Epidermal melanocyte (primary cell): Measurements from ENCODE around the gene MRPS7.
"Not testable (repeated sequence)": the region's sequence is repeated elsewhere in the genome, so short reads cannot be mapped to it uniquely, and the experiment has no call there.

ENCODE experiments used
- DNase-seq: peaks from one replicate; pipeline ENCODE4 v3.0.0; 2011; ENCODE audit warnings: low spot score; ENCODE audit not compliant: insufficient read length

Gene MRPS7

DNA sequence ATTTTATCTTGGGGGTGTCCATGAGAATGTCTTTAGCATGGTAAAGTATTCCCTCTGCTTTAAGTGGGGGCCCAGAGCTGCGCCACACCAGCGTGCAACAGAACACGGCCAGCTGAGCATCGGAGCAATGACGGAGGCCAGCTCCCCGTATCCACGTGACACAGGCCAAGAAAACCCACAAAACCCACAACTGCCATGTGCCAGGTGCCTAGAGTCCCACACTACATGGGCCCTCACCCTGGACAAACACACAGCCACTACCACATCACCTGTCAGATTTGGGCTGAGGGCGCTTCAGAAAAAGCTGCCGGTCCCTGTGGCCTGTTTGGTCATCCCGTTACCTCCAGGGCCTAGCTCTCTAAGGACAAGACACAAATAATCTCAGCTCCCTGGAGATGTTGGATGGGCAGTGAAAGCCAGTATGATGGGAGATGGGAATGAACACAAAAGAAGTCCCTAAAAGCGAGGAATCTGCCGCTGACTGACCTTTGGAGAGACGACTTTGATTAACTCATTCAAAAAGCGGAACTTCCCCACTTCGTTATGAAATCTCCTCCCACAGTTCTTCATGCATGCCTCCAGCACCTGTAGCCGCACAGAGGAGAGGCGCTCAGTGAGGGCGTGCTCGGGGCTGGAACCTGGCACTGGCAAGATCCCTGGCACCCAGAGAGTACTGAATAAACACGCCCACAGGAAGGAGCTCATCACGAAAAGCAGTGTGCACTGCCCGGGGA is 17.4 kb upstream of the MRPS7 start:
- no peak for DNase-seq

DNA sequence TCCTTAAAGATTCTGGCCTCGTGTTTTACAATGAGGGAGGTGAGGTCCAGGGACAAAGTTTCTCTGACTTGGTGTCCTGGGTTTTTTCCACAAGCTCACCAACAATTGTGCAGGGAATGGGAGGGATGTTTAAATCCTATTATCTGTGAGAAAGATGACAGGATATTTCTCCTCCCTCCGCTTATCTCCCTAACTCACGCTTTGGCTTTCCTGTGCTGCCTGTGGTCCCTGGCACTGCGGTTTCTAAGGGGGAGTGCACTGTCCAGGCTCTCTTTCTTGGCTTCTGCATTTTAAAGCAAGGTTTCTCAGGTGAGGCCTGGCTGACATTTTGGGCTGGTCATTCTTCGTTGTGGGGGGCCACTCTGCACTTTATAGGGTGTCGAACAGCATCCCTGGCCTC is 16.7 kb upstream of the MRPS7 start:
- no peak for DNase-seq

DNA sequence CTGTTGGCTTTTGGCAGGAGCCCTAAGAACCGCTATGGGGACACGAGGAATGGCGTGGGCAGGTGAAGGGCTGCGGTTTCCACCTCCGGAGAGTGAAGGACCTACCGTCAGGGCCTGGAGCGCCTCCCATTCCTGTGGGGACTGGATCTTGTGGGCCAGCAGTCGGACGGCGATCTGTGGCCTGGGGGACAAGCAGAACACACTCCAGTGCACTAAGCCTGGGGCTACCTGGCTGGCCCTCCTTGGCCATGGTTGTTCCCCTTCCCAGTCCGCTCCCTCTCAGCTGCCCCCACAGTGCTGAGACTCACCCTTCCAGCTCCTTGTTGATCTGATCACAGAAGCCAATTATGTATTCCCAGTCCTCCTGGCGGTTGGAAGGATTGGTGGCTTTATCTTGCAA is 15.3 kb upstream of the MRPS7 start:
- DNase-seq, result no peak

DNA sequence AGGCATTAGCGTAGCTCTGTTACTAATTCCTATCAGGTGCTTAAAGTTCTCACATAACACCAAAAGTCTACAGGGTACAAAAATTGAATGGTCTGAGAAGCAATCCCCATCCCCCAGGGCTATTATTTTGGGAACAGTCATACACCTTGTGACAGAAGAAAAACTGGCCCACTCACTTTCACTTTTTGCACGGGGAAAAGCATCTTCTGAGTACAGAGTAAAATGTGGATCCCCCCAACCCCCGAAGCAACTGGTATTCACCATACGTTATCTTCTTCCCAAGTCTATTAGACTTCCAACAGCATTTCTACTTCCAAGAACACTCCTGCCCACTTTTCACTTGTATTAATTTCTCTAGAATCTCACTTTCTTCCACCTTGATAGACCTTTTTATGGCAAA is 12.1 kb upstream of the MRPS7 start:
- no peak for DNase-seq

DNA sequence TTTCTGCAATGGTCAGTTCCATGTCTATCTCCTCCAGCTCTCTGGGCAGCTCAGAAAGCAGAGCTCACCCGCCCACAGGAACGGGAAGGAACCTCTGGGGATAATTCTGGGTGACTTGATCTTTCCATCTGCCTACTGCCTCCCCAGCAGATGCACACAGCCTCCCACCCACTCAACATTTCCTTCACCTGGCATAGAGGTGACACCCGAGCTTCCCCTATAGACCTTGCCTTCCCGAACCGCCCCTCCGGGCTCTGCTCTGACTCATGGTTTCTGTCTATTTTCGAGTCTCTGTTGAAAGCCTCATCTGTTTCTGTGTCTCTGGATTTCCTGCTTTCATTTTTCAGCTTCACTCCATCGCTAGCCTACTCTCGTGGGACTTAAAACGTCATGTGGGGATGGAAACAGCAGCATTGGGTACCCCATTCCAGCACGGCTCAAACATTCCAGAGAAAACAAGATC is 11.6 kb upstream of the MRPS7 start:
- no peak for DNase-seq

DNA sequence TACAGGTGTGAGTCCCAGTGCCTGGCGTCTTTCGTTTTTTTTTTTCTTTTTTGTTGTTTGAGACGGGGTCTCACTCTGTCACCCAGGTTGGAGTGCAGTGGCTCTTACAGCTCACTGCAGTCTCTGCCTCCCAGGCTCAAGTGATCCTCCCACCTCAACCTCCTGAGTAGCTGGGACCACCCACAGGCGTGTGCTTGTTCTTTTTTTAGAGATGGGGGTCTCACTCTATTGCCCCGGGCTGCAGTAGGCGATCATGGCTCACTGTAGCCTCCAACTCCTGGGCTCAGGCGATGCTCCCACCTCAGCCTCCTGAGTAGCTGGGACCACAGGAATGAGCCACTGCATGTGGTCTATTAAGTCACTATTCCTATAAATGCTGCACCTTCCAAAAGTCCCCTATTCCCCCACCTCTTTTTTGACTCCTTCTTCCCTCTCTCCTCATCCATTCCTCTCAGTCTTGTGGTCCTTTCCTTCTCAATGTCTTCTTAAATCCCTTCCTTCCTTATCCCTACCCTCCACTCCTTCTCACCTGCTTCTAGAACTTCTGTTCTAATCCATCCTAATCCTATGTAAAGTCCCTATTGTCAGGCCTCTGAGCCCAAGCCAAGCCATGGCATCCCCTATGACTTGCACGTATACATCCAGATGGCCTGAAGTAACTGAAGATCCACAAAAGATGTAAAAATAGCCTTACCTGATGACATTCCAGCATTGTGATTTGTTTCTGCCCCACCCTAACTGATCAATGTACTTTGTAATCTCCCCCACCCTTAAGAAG is 9.5 kb upstream of the MRPS7 start:
- DNase-seq, result no peak

DNA sequence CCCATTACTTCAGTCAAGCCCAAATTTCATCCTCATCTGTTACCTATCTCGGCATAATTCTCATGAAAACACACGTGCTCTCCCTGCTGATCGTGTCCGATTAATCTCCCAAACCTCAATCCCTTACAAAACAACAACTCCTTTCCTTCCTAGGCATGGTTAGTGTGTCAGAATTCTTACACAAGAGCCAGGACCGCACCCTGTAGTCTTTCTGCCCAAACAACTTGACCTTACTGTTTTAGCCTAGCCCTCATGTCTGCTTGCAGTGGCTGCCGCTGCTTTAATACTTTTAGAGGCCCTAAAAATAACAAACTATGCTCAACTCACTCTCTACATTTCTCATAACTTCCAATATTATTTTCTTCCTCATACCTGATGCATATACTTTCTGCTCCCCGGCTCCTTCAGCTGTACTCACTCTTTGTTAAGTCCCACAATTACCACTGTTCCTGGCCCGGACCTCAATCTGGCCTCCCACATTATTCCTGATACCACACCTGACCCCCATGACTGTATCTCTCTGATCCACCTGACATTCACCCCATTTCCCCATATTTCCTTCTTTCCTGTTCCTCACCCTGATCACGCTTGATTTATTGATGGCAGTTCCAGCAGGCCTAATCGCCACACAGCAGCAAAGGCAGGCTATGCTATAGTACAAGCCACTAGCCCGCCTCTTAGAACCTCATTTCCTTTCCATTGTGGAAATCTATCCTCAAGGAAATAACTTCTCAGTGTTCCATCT is 5.6 kb upstream of the MRPS7 start:
- not testable (repeated sequence) for DNase-seq

DNA sequence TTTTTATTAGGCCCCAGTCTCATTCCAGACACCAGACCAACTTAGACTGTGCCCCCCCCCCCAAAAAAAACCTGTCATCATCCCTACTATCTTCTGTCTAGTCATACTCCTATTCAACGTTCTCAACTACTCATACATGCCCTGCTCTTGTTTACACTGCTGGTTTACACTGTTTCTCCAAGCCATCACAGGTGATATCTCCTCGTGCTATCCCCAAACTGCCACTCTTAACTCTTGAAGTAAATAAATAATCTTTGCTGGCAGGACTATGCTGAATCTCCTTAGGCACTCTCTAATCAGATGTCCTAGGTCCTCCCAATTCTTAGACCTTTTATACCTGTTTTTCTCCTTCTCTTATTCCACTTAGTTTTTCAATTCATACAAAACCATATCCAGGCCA is 4.5 kb upstream of the MRPS7 start:
- DNase-seq, result not testable (repeated sequence)

DNA sequence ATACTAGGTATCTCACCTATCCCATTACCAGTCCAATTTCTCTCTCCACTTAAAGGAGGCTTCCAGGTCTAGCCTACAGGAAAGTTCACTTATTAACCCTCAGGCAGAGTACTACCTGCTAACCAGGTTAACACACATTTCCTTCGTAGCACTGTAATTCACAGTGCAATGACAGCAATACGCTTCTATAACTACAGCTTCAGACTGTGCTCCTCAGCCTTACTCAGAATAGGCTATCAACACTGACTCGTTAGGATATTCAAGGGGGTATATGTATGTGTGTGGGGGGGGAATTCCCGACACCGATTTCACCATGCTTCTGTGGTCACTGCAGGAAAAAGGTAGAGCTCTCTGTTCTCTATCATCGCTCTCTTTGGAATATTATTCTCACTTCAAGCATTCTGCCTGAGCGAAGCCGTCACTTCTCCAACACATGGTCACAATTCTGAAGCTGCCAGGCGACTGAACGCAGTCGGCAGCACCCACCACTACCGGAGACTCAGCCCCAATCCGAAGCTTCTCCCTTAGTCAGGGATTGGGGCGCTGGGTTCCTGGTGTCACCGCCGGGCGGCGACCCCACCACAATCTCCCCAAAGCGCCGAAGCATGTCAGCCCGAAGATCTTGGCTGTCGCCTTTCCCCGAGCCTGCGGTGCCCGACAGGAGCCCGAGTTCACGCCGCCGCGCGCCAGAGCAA is 891 bp upstream of the MRPS7 start:
- DNase-seq, result no peak

DNA sequence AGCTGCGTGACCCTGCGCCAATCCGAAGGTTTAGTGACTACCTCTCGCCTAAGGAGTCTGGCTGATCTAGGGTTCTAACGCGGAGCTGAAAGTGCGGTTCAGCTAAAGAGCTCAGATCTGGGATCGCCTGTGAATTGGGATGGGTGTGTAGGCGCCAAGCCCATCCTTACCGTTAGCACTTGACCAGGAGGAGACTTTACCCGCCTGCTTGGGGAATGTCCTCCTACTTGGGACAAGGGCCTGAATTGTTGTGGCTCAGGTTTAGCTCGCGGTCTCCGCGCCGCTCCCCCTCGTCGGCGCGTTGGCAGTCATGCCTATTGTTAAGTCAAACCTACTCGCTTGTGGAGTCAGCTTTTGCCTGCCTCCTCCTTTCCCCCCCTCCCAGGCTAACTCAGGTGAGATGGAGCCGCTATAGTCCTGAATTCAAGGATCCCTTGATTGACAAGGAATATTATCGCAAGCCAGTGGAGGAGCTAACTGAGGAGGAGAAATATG is 480 bp downstream of the MRPS7 start:
- no peak for DNase-seq

DNA sequence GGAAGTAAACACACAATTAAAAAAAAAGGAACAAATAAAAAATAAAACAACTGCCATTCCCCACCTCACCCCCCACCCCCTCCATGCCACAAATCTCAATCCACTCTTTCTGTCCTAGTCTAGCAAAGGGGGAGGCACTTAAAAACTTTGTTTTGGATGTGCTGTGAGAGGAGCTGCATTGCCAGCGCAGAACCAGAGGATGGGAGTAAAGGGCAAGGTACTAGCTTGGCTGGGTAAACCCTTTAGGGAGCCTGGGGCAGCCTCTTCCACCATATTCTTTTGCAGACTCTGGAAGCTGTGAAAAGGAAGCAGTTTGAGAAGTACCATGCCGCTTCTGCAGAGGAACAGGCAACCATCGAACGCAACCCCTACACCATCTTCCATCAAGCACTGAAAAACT is 1.4 kb downstream of the MRPS7 start:
- DNase-seq, result no peak

DNA sequence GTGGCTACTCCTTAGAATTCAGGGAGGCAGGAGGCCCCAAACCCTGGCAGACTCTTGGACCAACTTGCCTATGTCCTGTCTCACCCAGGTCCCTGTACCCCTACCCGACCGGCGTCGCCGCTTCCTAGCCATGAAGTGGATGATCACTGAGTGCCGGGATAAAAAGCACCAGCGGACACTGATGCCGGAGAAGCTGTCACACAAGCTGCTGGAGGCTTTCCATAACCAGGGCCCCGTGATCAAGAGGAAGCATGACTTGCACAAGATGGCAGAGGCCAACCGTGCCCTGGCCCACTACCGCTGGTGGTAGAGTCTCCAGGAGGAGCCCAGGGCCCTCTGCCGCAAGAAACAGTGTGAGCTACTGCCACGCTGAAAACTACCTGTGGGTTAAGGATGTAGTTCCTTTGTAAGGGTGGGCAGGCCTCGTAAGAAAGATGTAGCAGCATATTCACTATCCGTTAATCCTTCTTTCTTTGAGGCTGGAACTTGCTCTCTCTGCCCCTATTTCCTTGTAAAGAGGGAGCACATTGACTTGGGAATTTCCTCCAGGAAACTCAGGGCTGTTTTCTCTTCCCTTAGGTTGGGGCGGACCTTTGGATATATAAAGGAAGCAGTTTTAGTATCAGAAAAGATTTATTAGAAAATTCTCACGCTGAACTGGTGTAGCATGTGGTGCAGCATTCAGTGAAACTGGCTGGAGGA is 4.1 kb downstream of the MRPS7 start:
- DNase-seq, result no peak

DNA sequence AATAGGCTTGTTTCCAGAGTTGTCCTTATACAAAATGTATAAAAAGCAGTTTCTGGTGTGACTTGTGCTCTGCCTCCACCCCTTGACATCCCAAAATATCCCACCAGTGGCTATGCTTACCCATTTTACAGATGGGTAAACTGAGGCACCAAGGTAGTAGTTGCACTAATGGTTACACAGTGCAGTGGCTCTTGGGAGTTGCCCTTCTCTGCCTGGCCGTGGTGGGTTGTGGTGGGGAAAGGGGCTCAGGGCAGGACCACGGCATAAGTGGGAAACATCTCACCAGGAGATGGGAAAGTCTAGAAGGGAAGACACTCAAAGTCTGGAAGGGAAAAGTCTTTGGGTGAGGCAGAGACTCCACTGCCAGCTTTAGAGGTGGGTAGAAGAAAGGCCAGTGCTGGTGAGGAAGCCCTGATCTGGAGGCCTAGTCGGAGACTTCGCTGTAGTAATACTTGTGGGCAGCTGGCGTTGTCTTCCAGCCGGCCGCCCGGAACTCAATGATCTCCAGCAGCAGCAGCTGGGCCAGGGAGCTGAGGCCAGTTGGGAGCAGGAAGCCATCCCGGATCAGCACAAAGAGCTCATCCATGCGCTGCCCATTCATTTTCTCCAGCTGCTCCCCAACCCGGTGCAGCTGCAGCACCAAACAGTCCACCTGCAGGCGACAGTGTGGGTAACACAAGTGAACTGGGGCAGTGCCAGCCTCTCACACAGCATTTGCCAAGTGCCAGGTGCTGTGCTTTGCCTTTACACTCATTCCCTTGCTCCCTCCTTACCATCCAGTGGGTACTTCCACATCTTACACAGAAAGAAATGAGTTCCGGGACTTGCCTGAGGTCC is 4.9 kb downstream of the MRPS7 start:
- DNase-seq, result no peak

DNA sequence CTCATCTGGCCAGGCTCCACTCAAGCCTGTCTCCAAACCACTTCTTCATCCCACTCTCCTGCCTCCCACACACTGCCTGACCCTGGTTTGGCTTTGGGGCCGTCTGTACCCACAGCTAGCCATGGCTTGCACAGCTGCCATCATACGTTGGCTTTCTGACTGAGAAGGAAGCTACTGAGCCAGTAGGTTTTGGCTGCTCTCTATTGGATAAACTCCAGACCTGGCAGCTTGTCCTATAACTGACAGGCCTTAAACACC is 5.4 kb downstream of the MRPS7 start:
- DNase-seq, result no peak

DNA sequence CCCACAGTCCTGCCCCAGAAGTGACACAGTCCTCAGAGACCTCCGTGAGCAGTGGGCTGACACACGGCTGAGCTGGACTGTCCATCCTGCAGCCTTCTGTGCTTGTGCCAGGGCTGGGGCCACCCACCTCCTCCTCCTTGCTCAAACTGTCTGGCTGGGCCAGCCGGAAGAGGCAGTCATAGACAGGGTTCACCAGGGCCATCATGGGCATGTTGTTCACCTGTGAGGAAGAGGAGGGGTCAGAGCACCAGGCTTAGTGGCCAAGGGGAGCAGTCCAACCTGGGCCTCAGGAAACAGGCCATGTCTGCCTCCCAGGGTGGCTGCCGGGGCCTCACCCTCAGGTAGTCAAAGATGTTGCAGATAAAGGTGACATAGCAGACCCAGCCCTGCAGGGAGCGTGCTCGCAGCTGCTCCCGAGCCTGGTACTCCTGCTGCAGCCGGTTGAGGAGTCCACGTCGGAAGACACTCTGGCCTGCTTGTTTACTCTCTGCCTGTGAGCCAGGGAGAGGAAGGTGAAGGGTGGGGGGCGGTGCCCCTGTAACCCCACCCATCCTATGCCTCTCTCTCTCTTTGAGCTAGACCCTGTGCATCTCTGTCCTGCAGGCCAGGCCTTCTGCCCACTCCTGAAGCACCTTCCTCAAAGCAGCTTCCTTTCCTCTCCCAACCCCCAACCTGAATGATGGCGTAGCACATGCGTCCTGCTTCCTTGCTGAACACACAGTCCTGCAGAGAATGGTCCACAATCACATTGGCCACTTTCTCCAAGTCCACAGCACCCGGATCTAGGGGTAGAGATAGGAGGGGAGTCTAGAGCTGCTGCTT is 5.9 kb downstream of the MRPS7 start:
- no peak for DNase-seq

DNA sequence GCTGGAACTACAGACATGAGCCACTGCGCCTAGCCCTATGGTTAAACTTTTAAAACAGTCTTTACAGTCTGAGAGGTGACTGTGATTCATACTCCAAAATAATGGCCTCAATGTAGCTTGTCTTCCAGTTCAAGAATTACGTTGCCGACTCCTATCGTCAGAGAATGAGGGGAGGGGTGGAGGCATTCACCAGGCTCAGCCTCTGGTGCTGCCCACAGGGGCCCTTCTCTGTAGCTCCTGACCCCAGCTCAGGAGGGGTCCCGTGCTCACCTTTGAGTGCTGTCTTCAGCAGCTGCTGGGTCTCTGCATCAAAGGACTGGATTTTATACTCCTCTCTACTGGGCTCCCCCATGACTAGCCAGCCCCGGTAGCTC is 8.2 kb downstream of the MRPS7 start:
- DNase-seq, result no peak

DNA sequence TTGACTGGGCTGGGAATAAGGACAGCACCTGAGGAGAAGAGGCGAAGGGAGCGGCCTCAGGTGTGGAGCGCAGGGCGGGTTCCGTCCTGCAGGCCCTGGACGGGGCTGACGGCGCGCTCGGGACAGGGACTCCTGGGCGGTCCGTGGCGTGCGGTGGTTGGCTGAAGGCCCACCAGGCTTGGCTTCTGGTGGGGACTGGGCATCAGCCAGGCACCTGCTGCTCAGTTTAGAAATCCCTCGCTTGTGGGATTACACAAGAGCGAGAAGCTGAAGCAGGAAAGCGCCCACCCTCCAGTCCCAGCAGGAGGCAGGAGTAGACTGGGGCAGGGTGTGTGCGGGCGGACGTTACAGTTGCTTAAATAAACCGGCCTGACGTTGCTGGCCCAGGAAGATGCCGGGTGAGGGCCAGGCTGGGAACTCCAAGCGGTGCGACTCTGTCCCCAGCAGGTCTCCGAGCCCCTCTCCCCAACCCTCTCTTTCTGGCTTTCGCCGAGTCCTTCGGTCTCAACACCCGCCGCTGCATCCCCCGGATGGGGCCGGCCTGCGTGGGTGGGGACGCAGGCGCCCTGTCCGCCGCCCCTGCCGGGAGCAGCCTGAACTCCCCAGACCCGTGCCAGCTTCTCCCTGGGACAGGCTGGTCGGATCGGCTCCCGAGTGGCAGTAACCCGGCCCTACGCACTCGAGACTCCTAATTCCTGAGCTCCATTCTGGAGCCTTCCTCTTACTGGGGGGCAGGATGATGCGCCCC is 8.7 kb downstream of the MRPS7 start:
- DNase-seq, result peak; percentile 55

DNA sequence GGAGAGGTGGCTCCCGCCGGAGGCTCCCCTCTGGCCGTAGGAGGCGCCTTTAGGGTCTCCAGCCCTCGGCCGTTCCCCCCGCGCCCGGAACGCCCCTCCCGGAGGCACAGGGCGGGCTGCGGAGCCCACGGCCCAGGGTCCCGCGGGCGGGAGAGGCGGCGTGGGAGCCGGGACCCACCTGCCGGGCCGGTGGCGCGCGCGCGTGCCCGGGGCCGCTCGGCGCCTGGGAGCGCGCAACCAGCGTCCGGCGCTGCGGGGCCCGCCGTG is 9.2 kb downstream of the MRPS7 start, which contains the start of gene MIF4GD:
TSS of gene MIF4GD (minus strand) at position 266 of the 267 bp plus-strand sequence. CDS start 1,036 bp downstream, outside the sequence.
- no peak for DNase-seq
